Stimulated activated CD8-positive, alpha-beta memory T cell treated with anti-CD3 and anti-CD28 coated beads, Interleukin-4, amount 100 ng/mL, for 4 hours (primary cell): ENCODE measurements around the gene CLDN4.
"Not testable (repeated sequence)": the region's sequence is repeated elsewhere in the genome, so short reads cannot be mapped to it uniquely, and the experiment has no call there.

Experiments used
- DNase-seq, 2 donors: peaks; one replicate each; pipeline ENCODE4 v3.0.0-alpha.2; 2020; ENCODE audit warnings: low read depth in 2 of 2, low spot score in 1 of 2

Gene CLDN4

GRCh38 chr7:73823257-73823656 lies 7.5 kb upstream of the CLDN4 start:
- no peak for DNase-seq

- no peak for DNase-seq
Observed at GRCh38 chr7:73823873-73824592, 6.8 kb upstream of the CLDN4 start.

GRCh38 chr7:73824986-73825385 lies 5.8 kb upstream of the CLDN4 start:
- DNase-seq = no peak

- DNase-seq = no peak
Observed at GRCh38 chr7:73827567-73828106, 3.2 kb upstream of the CLDN4 start.

- no peak for DNase-seq
Observed at GRCh38 chr7:73828107-73828803, 2.5 kb upstream of the CLDN4 start.

GRCh38 chr7:73828972-73829371 lies 1.8 kb upstream of the CLDN4 start:
- DNase-seq = no peak

- no peak for DNase-seq
Observed at GRCh38 chr7:73829505-73829904, 1.3 kb upstream of the CLDN4 start.

- DNase-seq = no peak
Observed at GRCh38 chr7:73829921-73830680, 695 bp upstream of the CLDN4 start.

- DNase-seq = no peak
Observed at GRCh38 chr7:73831584-73831833, 713 bp downstream of the CLDN4 start.

GRCh38 chr7:73831834-73832651 lies 1.2 kb downstream of the CLDN4 start:
- DNase-seq = no peak

- no peak for DNase-seq
Observed at GRCh38 chr7:73832806-73833205, 2.0 kb downstream of the CLDN4 start.

- DNase-seq = no peak
Observed at GRCh38 chr7:73833251-73833919, 2.6 kb downstream of the CLDN4 start.

GRCh38 chr7:73834626-73835191 lies 3.9 kb downstream of the CLDN4 start:
- no peak for DNase-seq

- DNase-seq = not testable (repeated sequence)
Observed at GRCh38 chr7:73837167-73837566, 6.4 kb downstream of the CLDN4 start.

GRCh38 chr7:73838642-73839041 lies 7.8 kb downstream of the CLDN4 start:
- no peak for DNase-seq

- DNase-seq = no peak
Observed at GRCh38 chr7:73839290-73839689, 8.5 kb downstream of the CLDN4 start.

GRCh38 chr7:73839743-73840714 lies 9.2 kb downstream of the CLDN4 start:
- no peak for DNase-seq

GRCh38 chr7:73840715-73841379 lies 10.1 kb downstream of the CLDN4 start:
- DNase-seq = no peak

GRCh38 chr7:73841689-73842066 lies 10.9 kb downstream of the CLDN4 start:
- DNase-seq = no peak
